ENCODE results near the gene HBB.

Gene HBB

DNA sequence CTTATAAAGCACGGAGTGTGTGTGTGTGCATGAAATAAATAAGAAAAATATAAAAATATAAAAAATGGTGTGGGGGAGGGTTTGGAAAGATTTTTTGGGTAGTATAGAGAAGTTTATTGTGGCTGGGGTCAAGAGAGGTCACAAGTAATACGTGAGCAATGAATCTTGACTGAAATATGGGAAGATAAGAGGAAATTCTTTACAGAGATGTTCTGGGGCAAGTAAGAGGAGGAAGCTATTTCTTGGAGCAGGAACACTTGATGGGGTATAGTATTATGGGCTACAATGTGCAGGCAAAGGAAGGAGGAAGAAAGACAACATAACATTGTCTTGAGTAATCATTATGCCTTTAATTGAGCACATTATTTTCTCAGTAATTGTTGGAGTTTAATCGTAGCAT lies 5.3 kb upstream of the HBB start:
- TF ChIP-seq, protein P1, sequence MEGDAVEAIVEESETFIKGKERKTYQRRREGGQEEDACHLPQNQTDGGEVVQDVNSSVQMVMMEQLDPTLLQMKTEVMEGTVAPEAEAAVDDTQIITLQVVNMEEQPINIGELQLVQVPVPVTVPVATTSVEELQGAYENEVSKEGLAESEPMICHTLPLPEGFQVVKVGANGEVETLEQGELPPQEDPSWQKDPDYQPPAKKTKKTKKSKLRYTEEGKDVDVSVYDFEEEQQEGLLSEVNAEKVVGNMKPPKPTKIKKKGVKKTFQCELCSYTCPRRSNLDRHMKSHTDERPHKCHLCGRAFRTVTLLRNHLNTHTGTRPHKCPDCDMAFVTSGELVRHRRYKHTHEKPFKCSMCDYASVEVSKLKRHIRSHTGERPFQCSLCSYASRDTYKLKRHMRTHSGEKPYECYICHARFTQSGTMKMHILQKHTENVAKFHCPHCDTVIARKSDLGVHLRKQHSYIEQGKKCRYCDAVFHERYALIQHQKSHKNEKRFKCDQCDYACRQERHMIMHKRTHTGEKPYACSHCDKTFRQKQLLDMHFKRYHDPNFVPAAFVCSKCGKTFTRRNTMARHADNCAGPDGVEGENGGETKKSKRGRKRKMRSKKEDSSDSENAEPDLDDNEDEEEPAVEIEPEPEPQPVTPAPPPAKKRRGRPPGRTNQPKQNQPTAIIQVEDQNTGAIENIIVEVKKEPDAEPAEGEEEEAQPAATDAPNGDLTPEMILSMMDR (IDR thresholded peaks at IDR 0.05; ENCODE audit: control insufficient read depth, extremely low read depth, insufficient read depth): no peak
- no peak for DNase-seq (ENCODE audit: low read depth)
- no peak overlapping the region for H3K4me3 ChIP-seq (ENCODE audit: low read depth, low read length)

GRCh38 chr11:5231111-5231510 lies 4.2 kb upstream of the HBB start:
- H3K4me3 ChIP-seq (ENCODE audit: low read depth, low read length): no peak overlapping the region
- TF ChIP-seq, protein P1 (IDR thresholded peaks at IDR 0.05; ENCODE audit: control insufficient read depth, extremely low read depth, insufficient read depth): no peak
- DNase-seq (ENCODE audit: low read depth): no peak

GRCh38 chr11:5230266-5230665 lies 3.4 kb upstream of the HBB start:
- H3K4me3 ChIP-seq (ENCODE audit: low read depth, low read length): no peak overlapping the region
- TF ChIP-seq, protein P1 (IDR thresholded peaks at IDR 0.05; ENCODE audit: control insufficient read depth, extremely low read depth, insufficient read depth): no peak
- no peak for DNase-seq (ENCODE audit: low read depth)

- no peak overlapping the region for H3K4me3 ChIP-seq (ENCODE audit: low read depth, low read length)
- TF ChIP-seq, protein P1 (IDR thresholded peaks at IDR 0.05; ENCODE audit: control insufficient read depth, extremely low read depth, insufficient read depth): no peak
- no peak for DNase-seq (ENCODE audit: low read depth)
Measured at GRCh38 chr11:5229796-5230195, 2.9 kb upstream of the HBB start.

DNA sequence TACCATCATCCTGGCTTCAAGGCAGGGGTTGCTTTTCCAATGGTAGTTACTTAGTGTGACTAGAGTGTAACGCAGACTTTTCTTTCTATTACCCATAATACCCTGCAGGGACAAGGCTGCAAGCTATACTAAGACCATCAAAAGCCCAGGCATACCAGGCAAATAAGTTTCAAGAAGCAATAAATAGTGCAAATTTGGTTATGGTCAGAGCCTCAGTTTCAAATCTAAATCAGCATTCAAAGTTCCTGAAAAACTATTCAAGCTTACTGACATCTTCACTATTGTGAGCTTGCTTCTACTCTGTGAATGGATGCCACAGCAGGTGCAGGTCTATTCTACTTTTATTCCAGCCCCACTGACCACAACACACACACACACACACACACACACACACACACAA lies 2.5 kb upstream of the HBB start:
- DNase-seq (ENCODE audit: low read depth): no peak

GRCh38 chr11:5228124-5228523 lies 1.3 kb upstream of the HBB start:
- H3K4me3 ChIP-seq (ENCODE audit: low read depth, low read length): no peak overlapping the region
- TF ChIP-seq, protein P1 (IDR thresholded peaks at IDR 0.05; ENCODE audit: control insufficient read depth, extremely low read depth, insufficient read depth): no peak
- no peak for DNase-seq (ENCODE audit: low read depth)

More for the DNA sequence above, 2.5 kb upstream of the HBB start:
- TF ChIP-seq, protein P1 (IDR thresholded peaks at IDR 0.05; ENCODE audit: control insufficient read depth, extremely low read depth, insufficient read depth): no peak
- H3K4me3 ChIP-seq (ENCODE audit: low read depth, low read length): no peak overlapping the region

GRCh38 chr11:5227681-5228080 lies 810 bp upstream of the HBB start:
- DNase-seq (ENCODE audit: low read depth): no peak

More at GRCh38 chr11:5227681-5228080, 810 bp upstream of the HBB start:
- TF ChIP-seq, protein P1 (IDR thresholded peaks at IDR 0.05; ENCODE audit: control insufficient read depth, extremely low read depth, insufficient read depth): no peak
- H3K4me3 ChIP-seq (ENCODE audit: low read depth, low read length): no peak overlapping the region
